ENCODE data around the gene FOXO6.
A peak's percentile ranks its signal among the peaks of the same experiment; 100 is the strongest.

The FOXO6 gene

GRCh38 chr1:41409825-41410224 is 48.6 kb downstream of the FOXO6 start:
- no CpG with 5 or more reads among the region's 7 CpGs for WGBS, 2 donors (ENCODE audit: extremely low coverage in 2 of 2, insufficient read length in 2 of 2, insufficient replicate concordance in 1 of 2)
- no peaks in the 10 kb centered on the region for H3K9me3 ChIP-seq (replicated peaks in 1 of 2; ENCODE audit: control insufficient read depth in 2 of 2, insufficient read depth in 1 of 2, low read depth in 1 of 2, low read length in 2 of 2)
- H4K91ac ChIP-seq (ENCODE audit: low read depth, low read length, poor library complexity) = no peak overlapping the region
- H3K79me1 ChIP-seq (ENCODE audit: low read depth, low read length) = no peaks in the 10 kb centered on the region
- no peak overlapping the region for H2BK120ac ChIP-seq (ENCODE audit: low read depth, low read length)
- H3K27me3 ChIP-seq (ENCODE audit: control insufficient read depth in 3 of 3, insufficient read depth in 3 of 3, low read depth in 1 of 3, low read length in 3 of 3) = peaks cover 0 to 47% (median 0%) of the 10 kb centered on the region in 3 experiments
- H3K4me3 ChIP-seq (ENCODE audit: low read length in 2 of 2) = no peak overlapping the region
- no peaks in the 10 kb centered on the region for H3K36me3 ChIP-seq (replicated peaks in 1 of 2; ENCODE audit: control insufficient read depth in 2 of 2, insufficient read depth in 2 of 2, low read length in 2 of 2)
- H2BK5ac ChIP-seq (ENCODE audit: low read length) = no peak overlapping the region
- no peak overlapping the region for H2BK15ac ChIP-seq (ENCODE audit: low read length)
- H3K14ac ChIP-seq (ENCODE audit: low read length) = no peak overlapping the region
- no peak overlapping the region for H3K27ac ChIP-seq (replicated peaks; ENCODE audit: low read length)
- no peak overlapping the region for H4K8ac ChIP-seq (ENCODE audit: low read depth, low read length)
- no peak for DNase-seq (ENCODE audit: low spot score)
- no peak overlapping the region for H3K4ac ChIP-seq (ENCODE audit: low read length)
- no peak overlapping the region for H2AK5ac ChIP-seq (ENCODE audit: low read depth, low read length)
- H3K23ac ChIP-seq (ENCODE audit: low read depth, low read length, poor library complexity) = no peak overlapping the region
- no peak overlapping the region for H3K4me2 ChIP-seq (ENCODE audit: insufficient read depth, low read length, poor library complexity, severe bottlenecking)
- no peak overlapping the region for H2AFZ ChIP-seq (ENCODE audit: low read length)
- H3K4me1 ChIP-seq (ENCODE audit: control insufficient read depth in 2 of 2, insufficient read depth in 1 of 2, low read depth in 1 of 2, low read length in 2 of 2) = peaks cover 4 to 8% of the 10 kb centered on the region in 2 donors
- H3K18ac ChIP-seq (ENCODE audit: low read length) = no peak overlapping the region
- no peak overlapping the region for H2BK12ac ChIP-seq (ENCODE audit: low read length)
- no peak overlapping the region for H3K9ac ChIP-seq (ENCODE audit: low read depth, low read length, poor library complexity)

GRCh38 chr1:41410462-41410861 is 49.2 kb downstream of the FOXO6 start:
- H3K27ac ChIP-seq (replicated peaks; ENCODE audit: low read length) = no peak overlapping the region
- H3K18ac ChIP-seq (ENCODE audit: low read length) = no peak overlapping the region
- H2BK5ac ChIP-seq (ENCODE audit: low read length) = no peak overlapping the region
- H4K8ac ChIP-seq (ENCODE audit: low read depth, low read length) = no peak overlapping the region
- H2BK12ac ChIP-seq (ENCODE audit: low read length) = no peak overlapping the region
- no peak overlapping the region for H4K91ac ChIP-seq (ENCODE audit: low read depth, low read length, poor library complexity)
- H3K27me3 ChIP-seq (ENCODE audit: control insufficient read depth in 3 of 3, insufficient read depth in 3 of 3, low read depth in 1 of 3, low read length in 3 of 3) = peaks cover 0 to 47% (median 0%) of the 10 kb centered on the region in 3 experiments
- no peak overlapping the region for H2AK5ac ChIP-seq (ENCODE audit: low read depth, low read length)
- H3K79me1 ChIP-seq (ENCODE audit: low read depth, low read length) = no peaks in the 10 kb centered on the region
- no peak overlapping the region for H2BK120ac ChIP-seq (ENCODE audit: low read depth, low read length)
- H3K9me3 ChIP-seq (replicated peaks in 1 of 2; ENCODE audit: control insufficient read depth in 2 of 2, insufficient read depth in 1 of 2, low read depth in 1 of 2, low read length in 2 of 2) = no peaks in the 10 kb centered on the region
- no peak for DNase-seq (ENCODE audit: low spot score)
- H3K14ac ChIP-seq (ENCODE audit: low read length) = no peak overlapping the region
- H2AFZ ChIP-seq (ENCODE audit: low read length) = no peak overlapping the region
- no peak overlapping the region for H3K4me3 ChIP-seq (ENCODE audit: low read length in 2 of 2)
- H3K4ac ChIP-seq (ENCODE audit: low read length) = no peak overlapping the region
- H3K36me3 ChIP-seq (replicated peaks in 1 of 2; ENCODE audit: control insufficient read depth in 2 of 2, insufficient read depth in 2 of 2, low read length in 2 of 2) = no peaks in the 10 kb centered on the region
- H2BK15ac ChIP-seq (ENCODE audit: low read length) = no peak overlapping the region
- no peak overlapping the region for H3K9ac ChIP-seq (ENCODE audit: low read depth, low read length, poor library complexity)
- H3K23ac ChIP-seq (ENCODE audit: low read depth, low read length, poor library complexity) = no peak overlapping the region
- H3K4me2 ChIP-seq (ENCODE audit: insufficient read depth, low read length, poor library complexity, severe bottlenecking) = no peak overlapping the region
- no CpG with 5 or more reads among the region's 3 CpGs for WGBS, 2 donors (ENCODE audit: extremely low coverage in 2 of 2, insufficient read length in 2 of 2, insufficient replicate concordance in 1 of 2)
- peaks cover 4 to 8% of the 10 kb centered on the region in 2 donors for H3K4me1 ChIP-seq (ENCODE audit: control insufficient read depth in 2 of 2, insufficient read depth in 1 of 2, low read depth in 1 of 2, low read length in 2 of 2)

- Histone ChIP-seq H3K4me2 (ENCODE audit: insufficient read depth, low read length, poor library complexity, severe bottlenecking) (no peak overlapping the region), H3K23ac (ENCODE audit: low read depth, low read length, poor library complexity) (no peak overlapping the region), H2BK5ac (ENCODE audit: low read length) (no peak overlapping the region), H3K9me3 (replicated peaks in 1 of 2; ENCODE audit: control insufficient read depth in 2 of 2, insufficient read depth in 1 of 2, low read depth in 1 of 2, low read length in 2 of 2) (no peaks in the 10 kb centered on the region), H2BK15ac (ENCODE audit: low read length) (no peak overlapping the region), H3K4me1 (ENCODE audit: control insufficient read depth in 2 of 2, insufficient read depth in 1 of 2, low read depth in 1 of 2, low read length in 2 of 2) (peaks cover 4 to 8% of the 10 kb centered on the region in 2 donors), H3K9ac (ENCODE audit: low read depth, low read length, poor library complexity) (no peak overlapping the region), H2AK5ac (ENCODE audit: low read depth, low read length) (no peak overlapping the region), H3K14ac (ENCODE audit: low read length) (no peak overlapping the region), H2BK120ac (ENCODE audit: low read depth, low read length) (no peak overlapping the region), H2AFZ (ENCODE audit: low read length) (no peak overlapping the region), H2BK12ac (ENCODE audit: low read length) (no peak overlapping the region), H3K27me3 (ENCODE audit: control insufficient read depth in 3 of 3, insufficient read depth in 3 of 3, low read depth in 1 of 3, low read length in 3 of 3) (peaks cover 0 to 47% (median 0%) of the 10 kb centered on the region in 3 experiments), H3K18ac (ENCODE audit: low read length) (no peak overlapping the region), H3K4ac (ENCODE audit: low read length) (no peak overlapping the region), H3K4me3 (ENCODE audit: low read length in 2 of 2) (no peak overlapping the region), H3K27ac (replicated peaks; ENCODE audit: low read length) (no peak overlapping the region), H4K91ac (ENCODE audit: low read depth, low read length, poor library complexity) (no peak overlapping the region), H3K36me3 (replicated peaks in 1 of 2; ENCODE audit: control insufficient read depth in 2 of 2, insufficient read depth in 2 of 2, low read length in 2 of 2) (no peaks in the 10 kb centered on the region), H3K79me1 (ENCODE audit: low read depth, low read length) (no peaks in the 10 kb centered on the region), H4K8ac (ENCODE audit: low read depth, low read length) (no peak overlapping the region)
- DNase-seq (ENCODE audit: low spot score) = no peak
- no CpG with 5 or more reads among the region's 3 CpGs for WGBS, 2 donors (ENCODE audit: extremely low coverage in 2 of 2, insufficient read length in 2 of 2, insufficient replicate concordance in 1 of 2)
Measured at GRCh38 chr1:41411229-41411628, 50.0 kb downstream of the FOXO6 start.

GRCh38 chr1:41412748-41413147 is 51.5 kb downstream of the FOXO6 start:
- Histone ChIP-seq H3K27me3 (ENCODE audit: control insufficient read depth in 3 of 3, insufficient read depth in 3 of 3, low read depth in 1 of 3, low read length in 3 of 3) (peaks cover 0 to 36% (median 0%) of the 10 kb centered on the region in 3 experiments), H3K14ac (ENCODE audit: low read length) (no peak overlapping the region), H3K4me1 (ENCODE audit: control insufficient read depth in 2 of 2, insufficient read depth in 1 of 2, low read depth in 1 of 2, low read length in 2 of 2) (peaks cover 4 to 8% of the 10 kb centered on the region in 2 donors), H3K4ac (ENCODE audit: low read length) (no peak overlapping the region), H2AK5ac (ENCODE audit: low read depth, low read length) (peak overlapping the region; percentile 72), H4K8ac (ENCODE audit: low read depth, low read length) (no peak overlapping the region), H3K23ac (ENCODE audit: low read depth, low read length, poor library complexity) (no peak overlapping the region), H3K4me3 (ENCODE audit: low read length in 2 of 2) (no peak overlapping the region), H3K79me1 (ENCODE audit: low read depth, low read length) (no peaks in the 10 kb centered on the region), H4K91ac (ENCODE audit: low read depth, low read length, poor library complexity) (no peak overlapping the region), H2BK5ac (ENCODE audit: low read length) (no peak overlapping the region), H2AFZ (ENCODE audit: low read length) (peak overlapping the region; percentile 41), H3K9ac (ENCODE audit: low read depth, low read length, poor library complexity) (no peak overlapping the region), H3K4me2 (ENCODE audit: insufficient read depth, low read length, poor library complexity, severe bottlenecking) (no peak overlapping the region), H2BK12ac (ENCODE audit: low read length) (no peak overlapping the region), H2BK15ac (ENCODE audit: low read length) (no peak overlapping the region), H2BK120ac (ENCODE audit: low read depth, low read length) (no peak overlapping the region), H3K27ac (replicated peaks; ENCODE audit: low read length) (no peak overlapping the region), H3K36me3 (replicated peaks in 1 of 2; ENCODE audit: control insufficient read depth in 2 of 2, insufficient read depth in 2 of 2, low read length in 2 of 2) (no peaks in the 10 kb centered on the region), H3K9me3 (replicated peaks in 1 of 2; ENCODE audit: control insufficient read depth in 2 of 2, insufficient read depth in 1 of 2, low read depth in 1 of 2, low read length in 2 of 2) (no peaks in the 10 kb centered on the region), H3K18ac (ENCODE audit: low read length) (peak overlapping the region; percentile 55)
- no CpG with 5 or more reads among the region's 8 CpGs for WGBS, 2 donors (ENCODE audit: extremely low coverage in 2 of 2, insufficient read length in 2 of 2, insufficient replicate concordance in 1 of 2)
- no peak for DNase-seq (ENCODE audit: low spot score)
